Stimulated activated CD4-positive, alpha-beta T cell treated with anti-CD3 and anti-CD28 coated beads, TNF-alpha, amount 100 ng/mL, for 1 hour (primary cell): ENCODE data around the gene MAP1LC3A.
"Not testable (repeated sequence)": the region's sequence is repeated elsewhere in the genome, so short reads cannot be mapped to it uniquely, and the experiment has no call there.

Source experiments
- DNase-seq, 3 donors: peaks; one replicate each; pipeline ENCODE4 v3.0.0-alpha.2; 2020; ENCODE audit warnings: low read depth in 3 of 3, low spot score in 1 of 3

The MAP1LC3A gene

GRCh38 chr20:34558320-34559218 is at the start of gene MAP1LC3A:
TSS of gene MAP1LC3A (plus strand) at chr20:34558718. CDS start at chr20:34558869, 151 bp downstream.
- DNase-seq, result peak; percentile 80 to 89 (median 82)

- DNase-seq, result no peak
These were observed 47.9 kb upstream of the MAP1LC3A start for GRCh38 chr20:34510575-34510974.

GRCh38 chr20:34511891-34512265 is 46.6 kb upstream of the MAP1LC3A start:
- no peak for DNase-seq

- no peak for DNase-seq
These were observed 46.1 kb upstream of the MAP1LC3A start for GRCh38 chr20:34512266-34512954.

GRCh38 chr20:34512955-34513419 is 45.5 kb upstream of the MAP1LC3A start:
- DNase-seq, result no peak

- DNase-seq, result not testable (repeated sequence)
These were observed 44.5 kb upstream of the MAP1LC3A start for GRCh38 chr20:34514034-34514433.

GRCh38 chr20:34514897-34515483 is 43.5 kb upstream of the MAP1LC3A start:
- DNase-seq, result no peak

- DNase-seq, result peak in 2 of 3 donors; percentile 33 to 54
These were observed 42.9 kb upstream of the MAP1LC3A start for GRCh38 chr20:34515484-34516246.

- DNase-seq, result peak; percentile 87 to 91 (median 88)
These were observed 42.0 kb upstream of the MAP1LC3A start, which contains the start of gene DYNLRB1 for GRCh38 chr20:34516247-34517113. TSS of gene DYNLRB1 (plus strand) at chr20:34516422. CDS start at chr20:34516459, 37 bp downstream.

- DNase-seq, result no peak
These were observed 41.4 kb upstream of the MAP1LC3A start for GRCh38 chr20:34517114-34517505.

GRCh38 chr20:34518863-34519262 is 39.7 kb upstream of the MAP1LC3A start:
- not testable (repeated sequence) for DNase-seq

GRCh38 chr20:34519841-34520240 is 38.7 kb upstream of the MAP1LC3A start:
- DNase-seq, result not testable (repeated sequence)

GRCh38 chr20:34522969-34523871 is 35.3 kb upstream of the MAP1LC3A start:
- peak in 1 of 3 donors; percentile 43 for DNase-seq

- no peak for DNase-seq
These were observed 34.1 kb upstream of the MAP1LC3A start for GRCh38 chr20:34524426-34524825.

GRCh38 chr20:34525342-34525708 is 33.2 kb upstream of the MAP1LC3A start:
- no peak for DNase-seq

- DNase-seq, result no peak
These were observed 32.7 kb upstream of the MAP1LC3A start for GRCh38 chr20:34525709-34526416.

- no peak for DNase-seq
These were observed 32.1 kb upstream of the MAP1LC3A start for GRCh38 chr20:34526466-34526865.

- DNase-seq, result no peak
These were observed 31.5 kb upstream of the MAP1LC3A start for GRCh38 chr20:34527016-34527415.
